GM12878 (cell line): ENCODE results near the gene OR51F2. TPM values are rescaled to one million over a fixed set of nuclear protein-coding genes. Genes with fewer than 3 reads are reported as not detected.

Source experiments
- ATAC-seq: fragments of 200-7000 bp; cut with Tn5 transposase; 3 replicates; pipeline ENCODE4 v1.9.1; 2020; ENCODE audit warnings: mild to moderate bottlenecking, moderate library complexity
- BruUV-seq: library from RNA; stranded (reverse); fragments of 400-500 nt; replicated peaks from 2 replicates; lab custom pipeline; 2021; lab: Mats Ljungman, UMichigan
- CTCF ChIA-PET: fragments of 300-600 bp; sonication (Branson Sonifier 250); formaldehyde crosslinking; extraction: SDS; loops from one replicate; lab custom pipeline; 2021; ENCODE audit warnings: inconsistent platforms; lab: Yijun Ruan, JAX
- POLR2A ChIA-PET: fragments of 350-600 bp; formaldehyde crosslinking; extraction: SDS; loops from one replicate; lab custom pipeline; 2021; ENCODE audit warnings: inconsistent platforms; lab: Charles Lee
- RAD21 ChIA-PET: fragments of 300-600 bp; sonication (Branson Sonifier 250); formaldehyde crosslinking; loops from one replicate; lab custom pipeline; 2023; ENCODE audit warnings: antibody characterized with exemption; ENCODE audit not compliant: unreplicated experiment; lab: Charles Lee
- SMC1A ChIA-PET: fragments of 300-600 bp; sonication (Branson Sonifier 250); formaldehyde crosslinking; loops from one replicate; lab custom pipeline; 2023; ENCODE audit not compliant: unreplicated experiment, uncharacterized antibody; lab: Charles Lee
- DNase-seq: peaks from one replicate; pipeline ENCODE4 v3.0.0-alpha.2; 2011; ENCODE audit warnings: low read depth, low spot score
- FAIRE-seq: peaks from 3 replicates; lab custom pipeline; 2011; peaks lifted over from hg19 to GRCh38; lab: Jason Lieb, UNC
- H2AFZ ChIP-seq: 2 replicates; pipeline ENCODE4 v1.6.0; 2011; ENCODE audit warnings: low read depth, low read length, control low read depth; ENCODE audit not compliant: control insufficient read depth
- H3K27ac ChIP-seq: 2 replicates; pipeline ENCODE4 v1.5.1; 2011; ENCODE audit warnings: control low read depth; ENCODE audit not compliant: control insufficient read depth, insufficient read depth
- H3K27me3 ChIP-seq, 2 experiments: replicated peaks in 1 of 2; 2 replicates each; pipeline versions ENCODE4 v1.6.0 to v1.6.1; 2011; ENCODE audit warnings: low read length in 1 of 2; ENCODE audit not compliant: control insufficient read depth in 2 of 2, insufficient read depth in 2 of 2
- H3K36me3 ChIP-seq, 2 experiments: 2 replicates each; pipeline ENCODE4 v1.5.1; 2011; ENCODE audit warnings: low read length in 1 of 2; ENCODE audit not compliant: control insufficient read depth in 2 of 2, insufficient read depth in 2 of 2
- H3K4me1 ChIP-seq: 2 replicates; pipeline ENCODE4 v1.6.1; 2011; ENCODE audit warnings: mild to moderate bottlenecking, low read length, moderate library complexity, mixed read lengths; ENCODE audit not compliant: control insufficient read depth, insufficient read depth
- H3K4me2 ChIP-seq: 2 replicates; pipeline ENCODE4 v1.6.0; 2011; ENCODE audit warnings: control low read depth; ENCODE audit not compliant: control insufficient read depth, insufficient read depth
- H3K4me3 ChIP-seq: fragments of 200-600 bp; sonication (generic); 2 replicates; pipeline ENCODE4 v1.5.1; 2016
- H3K79me2 ChIP-seq: 2 replicates; pipeline ENCODE4 v1.6.0; 2011; ENCODE audit warnings: low read length; ENCODE audit not compliant: control insufficient read depth, insufficient read depth
- H3K9ac ChIP-seq: 2 replicates; pipeline ENCODE4 v1.8.0; 2011; ENCODE audit warnings: low read length, control low read depth, mixed read lengths; ENCODE audit not compliant: control insufficient read depth, insufficient read depth
- H3K9me3 ChIP-seq: replicated peaks from 3 replicates; pipeline ENCODE4 v1.5.1; 2011; ENCODE audit warnings: mild to moderate bottlenecking, low read length; ENCODE audit not compliant: control insufficient read depth, insufficient read depth
- H4K20me1 ChIP-seq: 2 replicates; pipeline ENCODE4 v1.6.0; 2011; ENCODE audit not compliant: control insufficient read depth, insufficient read depth
- BACH1 ChIP-seq: fragments of 450-650 bp; IDR thresholded peaks from 2 replicates; pipeline ENCODE4 v1.6.1; 2017; ENCODE audit warnings: mild to moderate bottlenecking, borderline replicate concordance
- CHD4 ChIP-seq: fragments of 200-600 bp; sonication (generic); IDR thresholded peaks from 2 replicates; pipeline ENCODE4 v1.6.1; 2016; ENCODE audit warnings: mild to moderate bottlenecking
- E4F1 ChIP-seq: fragments of 450-650 bp; IDR thresholded peaks from 2 replicates; pipeline ENCODE4 v1.6.1; 2018; ENCODE audit warnings: borderline replicate concordance, mild to moderate bottlenecking; ENCODE audit not compliant: partially characterized antibody
- ETV6 ChIP-seq, 2 experiments: fragments of 450-650 bp in 1 of 2; IDR thresholded peaks in 1 of 2; conservative IDR thresholded peaks in 1 of 2; 2 replicates each; pipeline ENCODE4 v1.6.1; 2014; ENCODE audit warnings: antibody characterized with exemption in 1 of 2, borderline replicate concordance in 1 of 2, low read depth in 1 of 2, mild to moderate bottlenecking in 1 of 2, moderate library complexity in 1 of 2
- HDAC6 ChIP-seq: fragments of 200-600 bp; sonication (generic); IDR thresholded peaks from one replicate; pipeline ENCODE4 v1.8.0; 2017; ENCODE audit warnings: antibody characterized with exemption; ENCODE audit not compliant: unreplicated experiment
- MEF2B ChIP-seq: fragments of 450-650 bp; IDR thresholded peaks from 2 replicates; pipeline ENCODE4 v1.6.1; 2018; ENCODE audit warnings: mild to moderate bottlenecking, moderate library complexity; ENCODE audit not compliant: partially characterized antibody, poor library complexity, severe bottlenecking
- RBBP5 ChIP-seq: fragments of 200-600 bp; sonication (generic); conservative IDR thresholded peaks from 2 replicates; pipeline ENCODE4 v1.6.1; 2016
- SMARCA5 ChIP-seq: fragments of 450-650 bp; IDR thresholded peaks from 2 replicates; pipeline ENCODE4 v1.6.1; 2017; ENCODE audit warnings: mild to moderate bottlenecking
- SP1 ChIP-seq: IDR thresholded peaks from one replicate; pipeline ENCODE4 v1.6.1; 2011; ENCODE audit warnings: low read depth, low read length
- SRF ChIP-seq, 2 experiments: IDR thresholded peaks; 2 replicates each; pipeline ENCODE4 v1.6.1; 2011; ENCODE audit warnings: low read depth in 2 of 2, low read length in 2 of 2, mild to moderate bottlenecking in 1 of 2, moderate library complexity in 1 of 2
- YBX1 ChIP-seq: fragments of 450-650 bp; IDR thresholded peaks from 2 replicates; pipeline ENCODE4 v1.6.1; 2016; ENCODE audit warnings: antibody characterized with exemption
- ZBTB11 ChIP-seq: fragments of 450-650 bp; formaldehyde crosslinking; IDR thresholded peaks from 2 replicates; pipeline ENCODE4 v1.5.0; 2022; ENCODE audit warnings: mild to moderate bottlenecking, missing genetic modification characterization
- ZNF592 ChIP-seq: fragments of 450-650 bp; IDR thresholded peaks from 2 replicates; pipeline ENCODE4 v1.6.1; 2017; ENCODE audit warnings: mild to moderate bottlenecking, moderate library complexity
- WGBS: methylation state at CpG from one replicate; pipeline ENCODE4 v1.1.6; 2016; ENCODE audit warnings: low lambda C conversion rate; ENCODE audit not compliant: insufficient replicate concordance, insufficient coverage; ENCODE audit errors: missing lambda C conversion rate; 5-methylcytosine and 5-hydroxymethylcytosine counted together
- in situ Hi-C: fragments of 300-500 bp; cut with MboI; formaldehyde crosslinking; loops from 9 replicates; pipeline ENCODE4 v1.14.3; 2018; ENCODE audit warnings: mixed read lengths
- intact Hi-C: fragments of 100-400 bp; cut with micrococcal nuclease; formaldehyde crosslinking; loops from one replicate; pipeline ENCODE4 v1.14.2; 2022; ENCODE audit not compliant: unreplicated experiment
- polyA plus RNA-seq, 11 experiments: library from polyadenylated mRNA; depleted of rRNA in 4 of 11; unstranded in 6 of 11; stranded (reverse) in 5 of 11; fragments of >200 nt; fragmentation: Nextera tagmentation in 4 of 11; fragmentation: Illumina TruSeq in 1 of 11; extraction: Ambion mirVana in 4 of 11; extraction: Trizol in 1 of 11; gene quantifications; 1 replicate in 1 of 11; 2 replicates in 10 of 11; pipeline versions ENCODE4 v1.2.1 to v1.2.3, GENCODE V29; 2011 to 2016; ENCODE audit warnings: inconsistent platforms in 2 of 11, missing spikeins in 2 of 11, low read depth in 1 of 11
- total RNA-seq, 4 experiments: library from RNA; depleted of rRNA in 3 of 4; stranded (reverse); fragments of >200 nt in 3 of 4; fragmentation: Illumina TruSeq in 1 of 4; extraction: Trizol in 1 of 4; gene quantifications; 2 replicates each; pipeline versions ENCODE4 v1.2.1 to v1.2.3, GENCODE V29; 2013 to 2021

The OR51F2 gene
- total and polyA plus RNA-seq, 10 of the 15 experiments (the other 5 are each of a cell fraction or from before 2014, with no cell fraction given): not detected

GRCh38 chr11:4830909-4831308 lies 9.8 kb downstream of the OR51F2 start (continued):
- TF ChIP-seq MEF2B (no peak), HDAC6 (no peak), RBBP5 (no peak), ZNF592 (no peak), BACH1 (no peak), SMARCA5 (no peak)

- Histone ChIP-seq H3K27ac (no peak overlapping the region), H3K4me3 (no peak overlapping the region), H3K79me2 (no peaks in the 10 kb centered on the region), H2AFZ (no peak overlapping the region), H3K9me3 (no peaks in the 10 kb centered on the region), H3K27me3 (no peaks in the 10 kb centered on the region), H3K4me1 (no peaks in the 10 kb centered on the region), H4K20me1 (no peaks in the 10 kb centered on the region), H3K4me2 (no peak overlapping the region), H3K9ac (no peak overlapping the region), H3K36me3 (no peaks in the 10 kb centered on the region)
- no peak for FAIRE-seq
- WGBS: 16% methylated on average over 2 of the region's 2 CpGs
- DNase-seq: no peak
- CTCF ChIA-PET: no interaction called here
- RAD21 ChIA-PET: no interaction called here
- SMC1A ChIA-PET: no interaction called here
- in situ Hi-C loops: no loop called here
- intact Hi-C loops: no loop called here
- ATAC-seq: no peak
- POLR2A ChIA-PET: no interaction called here
- BruUV-seq: no TSS peak
- TF ChIP-seq ETV6 (conservative IDR thresholded peaks at IDR 0.05 in 1 of 2, IDR thresholded peaks at IDR 0.05 in 1 of 2; ENCODE audit: borderline replicate concordance in 1 of 2, low read depth in 1 of 2) (no peak), SRF (IDR thresholded peaks at IDR 0.05; ENCODE audit: low read depth in 2 of 2, low read length in 2 of 2) (no peak), E4F1 (no peak), CHD4 (no peak), SP1 (no peak), YBX1 (no peak), ZBTB11 (CRISPR knock-in tag) (no peak)
These were observed 18.9 kb downstream of the OR51F2 start for GRCh38 chr11:4839851-4840549.
